Right renal pelvis (tissue), 4 donors: Measurements from ENCODE around the gene DNAH10. TPM values are rescaled to one million over a fixed set of nuclear protein-coding genes. Genes with fewer than 3 reads are reported as not detected.

ENCODE experiments used
- DNase-seq, 4 donors: peaks; one replicate each; pipeline ENCODE4 v3.0.0-alpha.2; 2013; ENCODE audit warnings: low read depth in 4 of 4, low spot score in 3 of 4, missing footprints in 1 of 4
- polyA plus RNA-seq, 4 donors: library from polyadenylated mRNA; unstranded; fragments of 120-200 nt; gene quantifications; one replicate each; pipeline ENCODE4 v1.2.1, GENCODE V29; 2013; ENCODE audit not compliant: insufficient read length in 4 of 4

Gene DNAH10
- polyA plus RNA-seq, 4 donors, result 4.5 to 5.5 (median 4.8) TPM

DNA sequence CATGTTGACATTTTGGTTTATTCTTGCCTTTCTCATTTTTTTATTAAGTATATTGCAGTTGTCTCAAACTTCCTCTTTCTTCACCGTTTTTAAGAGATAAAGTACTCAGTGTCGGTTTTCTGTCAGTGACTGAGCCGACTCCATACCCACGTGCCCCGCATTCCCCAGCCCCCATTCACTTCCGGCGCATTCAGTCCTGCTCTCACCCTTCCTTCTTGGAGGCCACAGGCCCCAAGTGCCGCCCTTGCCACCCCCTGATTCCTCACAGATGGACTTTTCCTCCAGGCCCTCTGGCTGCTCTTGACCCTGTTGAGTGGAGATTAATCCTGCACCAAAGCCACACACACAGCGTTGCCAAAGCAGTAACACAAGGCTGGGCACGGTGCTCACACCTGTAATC, 19.1 kb upstream of the DNAH10 start:
- no peak for DNase-seq

DNA sequence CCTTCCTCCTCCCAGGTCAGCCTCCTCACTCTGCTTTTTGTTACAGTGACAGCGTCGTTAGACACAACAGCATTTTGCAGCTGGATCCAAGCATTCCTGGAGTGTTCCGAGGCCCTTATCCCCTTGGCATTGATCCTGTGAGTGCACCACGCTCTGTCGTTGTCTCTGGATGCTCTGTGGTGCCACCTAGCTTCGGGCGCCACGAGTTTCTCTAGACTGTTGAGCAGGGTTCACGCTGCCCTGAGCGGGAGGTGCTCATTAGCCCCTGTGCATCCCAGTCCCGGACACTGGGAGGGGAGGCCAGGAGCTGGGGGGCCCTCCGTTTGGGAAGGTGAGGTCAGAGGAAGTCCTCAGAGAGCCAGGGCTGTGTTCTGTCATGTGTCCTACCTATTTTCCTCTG, 17.3 kb upstream of the DNAH10 start:
- DNase-seq, result no peak

DNA sequence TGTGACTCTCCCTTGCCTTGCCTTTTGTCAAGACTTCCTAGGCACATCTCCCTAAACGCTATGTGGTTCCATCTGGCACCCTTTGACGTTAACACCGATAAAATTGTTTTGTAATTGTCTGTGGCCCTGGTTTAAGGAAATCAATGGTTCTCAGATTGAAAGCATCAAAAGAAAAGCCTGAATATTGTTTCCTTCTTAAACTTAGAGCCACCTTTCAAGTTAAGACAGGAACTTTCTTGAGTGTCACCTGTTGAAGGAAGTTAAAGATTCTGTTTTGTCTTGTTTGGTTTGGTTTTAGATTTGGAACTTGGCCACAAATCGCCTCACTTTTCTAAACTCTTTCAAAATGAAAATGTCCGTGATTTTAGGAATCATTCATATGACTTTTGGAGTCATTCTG, 14.8 kb upstream of the DNAH10 start:
- DNase-seq, result no peak

DNA sequence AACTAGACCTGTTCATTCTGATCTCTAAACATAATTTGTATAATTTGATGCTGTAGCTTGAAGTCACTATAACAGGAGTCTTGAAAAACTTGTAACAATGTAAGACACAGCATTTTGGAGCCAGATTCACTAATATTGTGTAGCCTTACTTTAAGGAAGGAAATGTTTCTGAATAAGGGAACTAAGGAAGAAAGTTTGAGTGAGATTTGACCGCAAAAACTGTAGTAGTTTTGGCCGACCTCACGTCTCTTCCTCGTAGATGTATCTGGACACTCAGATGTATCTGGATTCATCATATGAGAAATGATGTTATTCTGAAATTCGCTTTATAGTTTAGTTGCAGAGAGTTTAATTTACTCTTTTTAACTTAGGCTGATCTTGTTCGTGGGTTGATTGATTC, 13.9 kb upstream of the DNAH10 start:
- DNase-seq, result no peak

DNA sequence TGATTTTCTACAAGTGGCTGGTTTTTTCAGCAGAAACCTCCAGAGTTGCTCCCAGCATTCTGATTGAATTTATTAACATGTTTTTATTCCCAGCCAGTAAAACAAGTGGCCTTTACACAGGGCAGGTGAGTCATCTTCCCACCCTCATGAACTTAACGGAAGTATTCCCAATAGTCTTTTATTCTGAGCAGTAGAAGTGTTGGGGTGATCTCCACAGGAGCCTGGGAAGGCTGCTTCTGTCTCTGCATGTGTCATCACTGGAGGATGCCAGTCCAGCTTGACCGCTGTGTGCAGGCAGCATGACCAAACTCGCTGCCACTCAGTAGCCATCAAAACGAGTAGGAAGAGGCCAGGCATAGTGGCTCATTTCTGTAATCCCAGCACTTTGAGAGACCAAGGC, 13.4 kb upstream of the DNAH10 start:
- DNase-seq, result no peak

DNA sequence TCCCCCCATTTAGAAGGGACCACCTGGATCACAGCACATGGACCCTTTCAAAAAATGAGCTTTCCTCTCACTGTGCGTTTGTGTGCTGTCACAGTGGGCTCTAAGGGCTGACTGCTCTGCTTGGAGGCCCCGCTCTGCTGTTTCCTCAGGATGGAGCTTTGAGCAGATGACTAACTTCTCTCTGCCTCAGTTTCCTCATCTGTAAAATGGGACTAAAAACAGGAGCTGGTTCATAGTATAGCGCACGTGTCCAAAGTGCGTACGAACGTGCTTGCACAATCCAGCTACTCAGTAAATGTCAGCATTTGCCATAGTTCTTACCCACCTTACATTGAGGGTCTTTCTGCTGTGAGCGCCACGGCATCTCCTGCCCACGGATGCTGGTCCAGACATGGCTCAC, 12.7 kb upstream of the DNAH10 start:
- no peak for DNase-seq

DNA sequence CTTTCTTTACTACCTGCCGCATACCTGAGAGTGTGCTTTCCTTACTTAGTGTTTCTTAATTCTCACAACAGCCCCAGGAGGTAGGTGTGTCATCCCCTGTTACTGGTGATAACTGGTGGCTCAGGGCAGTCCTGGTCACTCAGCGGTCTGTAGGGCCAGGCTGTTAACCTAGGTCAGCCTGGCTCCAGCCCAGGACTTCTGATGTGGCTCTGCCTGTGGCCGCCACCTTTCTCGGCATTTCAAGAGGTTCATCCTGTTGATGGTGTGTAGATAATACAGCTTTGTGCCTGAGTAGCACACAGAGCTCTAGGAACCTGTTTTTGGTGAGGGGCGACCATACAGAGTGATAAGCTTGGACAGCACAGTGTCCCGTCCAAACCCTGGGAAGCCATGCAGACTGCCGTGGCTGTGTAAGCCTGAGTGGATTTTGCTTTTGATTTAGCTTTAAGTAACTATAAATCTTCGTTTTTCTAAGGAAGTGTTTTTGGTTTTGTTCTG, 11.9 kb upstream of the DNAH10 start:
- DNase-seq, result no peak

DNA sequence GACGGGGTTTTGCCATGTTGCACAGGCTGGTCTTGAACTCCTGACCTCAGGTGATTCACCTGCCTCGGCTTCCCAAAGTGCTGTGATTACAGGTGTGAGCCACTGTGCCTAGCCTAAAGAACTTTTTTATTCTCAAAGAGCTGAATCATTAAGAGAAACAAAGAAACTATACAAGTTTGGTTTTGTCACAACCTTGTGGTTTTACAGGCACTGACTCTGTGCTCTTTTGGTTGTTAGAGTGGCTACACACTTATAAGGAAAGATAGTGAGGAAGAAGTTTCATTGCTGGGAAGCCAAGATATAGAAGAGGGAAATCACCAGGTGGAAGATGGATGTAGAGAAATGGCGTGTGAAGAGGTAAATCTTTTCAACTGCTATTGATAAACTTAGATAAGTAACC, 10.1 kb upstream of the DNAH10 start:
- no peak for DNase-seq

DNA sequence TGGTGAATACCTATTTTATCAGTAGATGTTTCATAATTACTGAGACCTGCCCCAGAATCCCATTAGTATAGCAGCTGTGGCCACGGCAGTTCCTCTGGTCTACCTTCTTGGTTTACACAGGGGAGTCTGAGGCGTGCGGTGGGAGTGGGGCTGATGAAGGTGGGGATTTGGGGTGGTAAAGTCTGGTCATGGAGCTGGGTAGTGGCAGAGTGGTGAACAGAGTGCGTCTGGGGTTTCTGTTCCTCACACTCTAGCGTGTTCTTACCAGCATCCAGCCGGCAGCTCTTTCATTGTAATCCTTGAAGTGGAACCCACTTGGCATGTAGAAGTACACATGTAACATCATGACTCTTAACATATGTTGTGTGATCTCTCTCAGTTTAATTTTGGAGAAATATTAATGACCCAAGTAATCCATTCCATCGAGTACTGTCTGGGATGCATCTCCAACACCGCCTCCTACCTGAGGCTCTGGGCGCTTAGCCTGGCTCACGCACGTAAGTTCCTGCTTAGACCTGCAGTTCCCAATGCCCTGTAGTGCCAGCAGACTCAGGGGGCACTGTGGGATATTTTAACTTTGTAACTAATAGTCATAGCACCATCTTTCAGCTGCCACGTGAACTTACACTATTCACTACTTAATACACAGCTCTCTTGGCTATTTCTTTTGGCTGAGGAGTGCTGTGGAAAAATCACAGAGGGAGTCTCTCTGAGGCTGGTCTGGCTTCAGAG, 7.9 kb upstream of the DNAH10 start:
- DNase-seq, result no peak

DNA sequence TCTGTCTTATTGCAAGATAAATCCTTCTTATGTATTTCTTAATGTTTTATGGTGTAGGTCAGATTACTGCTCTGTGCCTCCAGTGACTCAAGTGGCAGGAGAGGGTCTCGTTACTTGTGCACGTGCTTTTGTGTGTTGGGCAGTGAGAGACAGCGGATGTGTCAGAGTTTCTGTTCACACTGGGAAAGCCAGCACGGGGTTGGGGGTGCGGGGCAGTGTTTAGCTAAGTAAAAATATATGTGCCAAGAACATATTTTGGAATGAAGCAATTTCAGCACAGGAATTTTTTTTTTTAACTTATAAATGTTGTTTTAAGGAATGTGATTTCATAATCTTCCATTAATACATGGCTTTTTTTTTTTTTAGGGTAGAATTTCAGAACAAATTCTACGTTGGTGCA, 4.5 kb upstream of the DNAH10 start:
- no peak for DNase-seq

DNA sequence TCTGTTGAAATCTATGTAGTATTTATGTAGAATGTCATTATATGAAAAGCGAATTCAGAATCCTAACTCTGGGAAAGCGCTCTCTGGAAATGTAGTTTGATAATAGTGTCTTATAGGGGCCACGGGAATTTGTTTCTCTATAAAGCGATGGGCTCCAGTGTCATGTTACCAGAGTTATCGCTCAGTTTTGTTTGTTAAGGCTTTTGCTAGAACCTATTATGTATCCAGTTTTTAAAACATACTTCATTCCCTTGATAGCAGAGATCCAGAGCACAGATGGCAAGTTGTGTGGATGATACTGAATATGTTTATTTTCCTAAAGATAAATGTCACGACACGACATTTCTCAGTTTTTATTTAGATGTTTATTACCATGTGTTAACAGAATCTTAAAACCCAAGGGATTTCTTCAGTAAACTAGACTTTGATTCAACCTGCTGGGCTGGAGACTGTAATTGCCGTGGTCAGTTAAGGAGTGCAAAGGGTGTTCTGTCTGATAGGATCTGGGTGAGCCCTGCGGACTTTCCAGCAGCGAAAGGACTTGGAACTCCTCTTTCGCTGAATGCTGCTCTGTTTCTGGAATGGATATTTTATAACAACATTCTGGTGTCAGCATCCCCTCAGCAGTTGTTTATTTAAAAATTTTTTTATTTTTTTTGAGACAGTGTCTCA, 1.7 kb upstream of the DNAH10 start:
- no peak for DNase-seq

DNA sequence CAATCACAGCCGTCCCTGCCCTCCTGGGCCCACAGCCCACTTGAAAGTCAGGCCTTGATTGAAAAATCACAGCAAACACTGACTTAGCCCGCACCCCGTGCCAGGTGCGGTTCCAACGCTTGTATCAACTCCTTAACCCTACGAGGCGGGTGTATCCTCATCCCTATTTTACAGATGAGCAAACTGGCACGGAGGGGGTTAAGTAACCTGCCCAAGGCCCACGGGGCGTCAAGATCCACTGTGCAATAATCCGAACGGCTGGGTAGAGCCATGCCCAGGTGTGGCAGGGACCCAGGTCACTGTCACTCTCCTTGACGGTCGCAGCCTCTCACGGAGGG, 583 bp downstream of the DNAH10 start:
- DNase-seq, result no peak

DNA sequence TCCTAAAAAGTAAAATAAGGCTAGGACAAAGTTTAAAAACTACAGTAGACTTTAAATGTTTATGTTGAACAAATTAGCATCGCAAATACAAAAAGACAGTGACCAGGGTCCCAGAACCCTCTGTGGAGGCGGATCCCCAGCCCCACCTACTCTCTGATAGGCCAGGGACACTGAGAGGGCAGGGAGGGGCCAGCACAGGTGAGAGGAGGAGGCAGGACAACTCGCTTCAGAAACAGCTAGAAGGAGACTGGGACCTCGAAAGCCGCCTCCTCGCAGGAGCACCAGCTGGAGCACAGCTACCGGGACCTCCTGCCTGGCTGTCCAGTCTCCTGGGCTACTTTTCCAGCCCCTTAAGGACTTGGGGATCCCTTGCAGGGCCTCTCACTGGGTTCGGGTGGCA, 992 bp downstream of the DNAH10 start:
- DNase-seq, result no peak

DNA sequence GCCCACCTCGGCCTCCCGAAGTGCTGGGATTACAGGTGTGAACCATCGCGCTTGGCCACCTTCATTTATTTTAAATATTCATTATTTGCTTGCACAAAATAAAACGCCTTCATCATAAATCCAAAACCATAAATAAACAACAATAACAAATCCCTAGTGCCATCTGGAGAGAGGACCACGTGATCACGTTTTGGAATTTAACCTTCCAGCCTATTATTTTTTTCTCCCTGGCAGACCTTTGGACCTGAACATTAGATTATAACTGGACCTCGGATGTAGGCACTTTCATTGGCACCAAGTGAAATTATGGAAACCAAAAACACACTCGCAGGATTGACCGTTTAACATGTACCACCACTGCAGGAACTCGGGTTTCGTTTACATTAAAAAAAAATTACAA, 2.0 kb downstream of the DNAH10 start:
- DNase-seq, result no peak

DNA sequence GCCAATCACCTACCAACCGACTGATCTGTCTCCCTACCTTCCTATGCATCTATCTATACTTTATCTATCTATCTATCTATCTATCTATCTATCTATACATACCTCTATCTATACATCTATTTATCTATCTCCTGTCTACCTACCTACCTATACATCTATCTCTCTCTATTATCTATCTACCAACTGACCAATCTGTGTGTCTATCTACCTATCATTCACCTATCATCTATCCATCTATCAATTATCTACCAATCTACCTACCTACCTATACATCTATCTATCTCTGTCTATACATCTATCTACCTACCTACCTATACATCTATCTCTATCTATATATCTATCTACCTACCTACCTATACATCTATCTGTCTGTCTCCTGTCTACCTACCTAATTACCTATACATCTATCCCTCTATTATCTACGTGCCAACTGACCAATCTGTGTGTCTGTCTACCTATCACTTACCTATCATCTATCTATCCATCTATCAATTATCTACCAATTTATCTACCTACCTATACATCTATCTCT, 3.5 kb downstream of the DNAH10 start:
- no peak for DNase-seq

DNA sequence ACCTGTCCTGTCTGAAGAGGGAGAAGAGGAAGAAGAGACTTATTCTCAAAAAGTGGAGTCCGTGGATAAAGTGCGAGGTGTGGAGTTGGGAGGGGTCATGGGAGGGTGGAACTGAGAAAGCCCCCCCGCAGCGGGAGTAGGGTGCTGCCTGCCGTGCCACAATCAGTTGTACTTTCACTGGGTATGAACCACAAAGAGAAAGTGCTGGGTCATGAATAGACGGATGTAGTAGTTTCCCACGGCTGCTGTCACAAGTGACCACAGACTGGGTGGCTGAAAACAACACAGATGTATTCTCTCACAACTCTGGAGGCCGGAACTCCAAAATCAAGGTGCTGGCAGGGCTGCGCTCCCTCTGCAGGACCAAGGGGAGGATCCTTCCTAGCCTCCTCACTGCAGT, 5.5 kb downstream of the DNAH10 start:
- DNase-seq, result no peak

DNA sequence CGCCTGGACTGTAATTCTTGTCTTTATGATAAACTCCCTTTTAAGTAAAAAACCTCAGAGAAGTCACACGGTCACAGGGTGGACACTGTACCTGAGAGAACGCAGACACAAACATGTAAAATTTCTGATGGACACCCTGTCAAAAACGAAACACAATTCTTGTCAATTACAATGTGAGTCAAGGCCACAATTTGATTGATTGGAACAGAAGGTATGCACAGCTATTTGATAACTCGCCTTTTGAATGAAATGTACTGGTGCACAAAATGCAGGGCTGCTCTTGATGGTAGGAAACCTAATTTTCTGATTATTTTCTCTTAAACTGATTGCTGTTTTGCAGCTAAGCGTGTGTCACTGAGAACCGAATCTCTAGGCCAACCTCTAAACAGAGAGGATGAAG, 9.2 kb downstream of the DNAH10 start:
- DNase-seq, result no peak

DNA sequence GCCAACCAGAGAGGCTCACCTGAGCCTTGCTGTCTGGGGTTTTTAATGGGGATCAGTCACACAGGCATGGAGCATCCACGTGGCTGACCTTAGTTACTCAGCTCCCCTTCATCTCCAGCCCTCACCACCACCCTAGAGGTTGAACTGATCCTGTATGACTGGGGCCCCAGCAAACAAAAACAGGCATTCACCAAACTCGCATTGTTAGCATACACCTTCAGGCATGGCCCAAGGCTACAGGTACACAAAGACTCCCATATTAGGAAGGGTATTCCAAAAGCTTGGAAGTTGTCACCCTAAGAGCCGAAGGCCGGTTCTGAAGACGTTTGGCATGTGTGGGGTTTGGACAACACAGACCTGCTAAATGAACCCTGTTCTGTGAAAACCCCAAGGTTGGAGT, 10.0 kb downstream of the DNAH10 start:
- DNase-seq, result no peak

DNA sequence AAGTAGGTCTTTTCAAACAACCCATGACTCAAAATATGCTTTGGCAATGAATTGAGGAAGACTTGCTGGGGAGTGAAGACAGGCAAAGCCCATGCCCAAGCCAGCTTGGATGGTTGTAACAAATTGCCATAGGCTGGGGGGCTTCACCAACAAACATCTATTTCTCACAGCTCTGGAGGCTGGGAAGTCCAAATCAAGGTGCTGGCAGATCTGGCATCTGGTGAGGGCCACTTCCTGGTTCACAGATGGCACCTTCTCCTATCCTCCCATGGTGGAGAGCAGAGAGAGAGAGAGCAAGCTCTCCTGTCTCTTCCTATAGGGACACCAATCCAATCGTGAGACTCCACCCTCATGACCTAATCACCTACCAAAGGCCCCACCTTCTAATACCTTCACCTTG, 11.3 kb downstream of the DNAH10 start:
- no peak for DNase-seq

DNA sequence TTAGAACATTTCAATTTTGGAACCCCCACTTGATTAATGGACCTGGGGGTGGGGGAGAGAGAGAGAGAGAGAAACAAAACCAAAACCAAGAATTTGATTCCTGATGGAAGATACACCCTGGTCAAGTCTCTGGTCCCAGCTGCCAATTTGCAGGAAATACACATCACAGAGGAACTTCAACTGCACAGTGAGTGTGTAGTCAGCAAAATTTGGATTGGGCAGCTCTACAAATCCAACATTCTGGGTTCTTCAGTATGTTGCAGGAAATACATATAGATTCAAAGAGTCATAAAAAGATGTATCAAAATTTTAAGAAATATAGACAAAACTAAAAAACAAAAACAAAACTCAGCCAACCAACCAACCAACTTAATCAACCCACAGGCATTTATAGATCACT, 17.4 kb downstream of the DNAH10 start:
- no peak for DNase-seq

DNA sequence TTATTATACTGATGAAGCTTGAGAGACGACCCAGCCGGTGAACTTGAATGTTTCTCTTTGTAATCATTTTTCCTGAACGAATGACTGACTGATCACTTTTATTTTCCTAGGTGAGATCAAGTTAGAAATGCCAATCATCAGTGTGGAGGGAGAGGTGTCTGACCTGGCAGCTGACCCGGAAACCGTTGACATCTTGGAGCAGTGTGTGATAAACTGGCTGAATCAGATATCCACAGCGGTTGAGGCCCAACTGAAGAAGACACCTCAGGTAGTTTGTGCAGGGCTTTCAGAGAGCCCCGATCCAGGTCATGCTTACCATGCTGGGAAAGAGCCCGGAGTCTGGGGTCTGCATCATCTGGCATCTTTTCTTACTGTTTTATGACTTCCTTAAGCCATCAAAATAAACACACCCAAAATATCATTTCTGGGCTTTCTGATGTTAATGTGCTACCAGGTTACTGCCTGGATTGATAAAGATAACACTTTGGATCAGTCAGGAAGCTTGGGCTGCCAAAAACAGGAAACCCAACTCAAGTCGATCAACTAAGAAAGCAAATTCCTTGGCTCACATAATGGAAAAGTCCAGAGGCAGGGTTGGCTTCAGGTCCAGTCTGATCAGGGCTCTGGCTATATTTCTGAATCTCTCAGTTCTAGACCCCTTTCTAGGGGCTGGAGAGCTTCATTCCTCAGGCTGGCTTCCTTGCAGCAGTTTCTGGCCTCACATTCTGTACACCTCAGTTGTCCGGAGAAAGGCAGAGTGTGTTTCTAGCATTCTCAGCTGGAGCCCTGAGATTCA, 21.1 kb downstream of the DNAH10 start:
- DNase-seq, result no peak

DNA sequence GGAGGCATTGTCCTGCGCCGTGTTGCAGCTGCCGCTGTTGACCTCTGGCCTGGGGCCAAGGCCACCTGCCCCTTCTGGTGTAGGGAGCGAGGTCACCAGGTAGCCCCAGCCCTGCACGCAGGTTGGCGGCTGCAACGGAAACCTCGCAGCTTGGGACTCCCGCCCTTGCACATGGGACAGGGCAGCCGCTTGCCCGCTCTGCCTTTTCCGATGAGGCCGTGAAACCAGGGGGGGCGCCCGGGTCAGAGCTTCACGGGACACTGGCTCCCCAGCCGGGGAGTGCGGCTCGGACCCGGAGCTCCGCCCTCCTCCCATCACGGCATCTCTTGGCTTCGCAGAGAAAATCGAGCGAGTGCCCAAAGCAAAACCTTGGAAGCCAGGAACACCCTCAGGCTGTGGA, 25.4 kb downstream of the DNAH10 start:
- DNase-seq, result no peak
